NB4 (cell line): Measurements from ENCODE around the gene IL1R2.

ENCODE experiments used
- CTCF ChIP-seq: IDR thresholded peaks from one replicate; pipeline ENCODE4 v1.5.1; 2012; ENCODE audit warnings: low read depth, low read length
- POLR2A ChIP-seq: IDR thresholded peaks from 2 replicates; pipeline ENCODE4 v1.6.1; 2011; ENCODE audit warnings: mild to moderate bottlenecking; ENCODE audit not compliant: insufficient read length; ENCODE audit errors: extremely low read depth

DNA sequence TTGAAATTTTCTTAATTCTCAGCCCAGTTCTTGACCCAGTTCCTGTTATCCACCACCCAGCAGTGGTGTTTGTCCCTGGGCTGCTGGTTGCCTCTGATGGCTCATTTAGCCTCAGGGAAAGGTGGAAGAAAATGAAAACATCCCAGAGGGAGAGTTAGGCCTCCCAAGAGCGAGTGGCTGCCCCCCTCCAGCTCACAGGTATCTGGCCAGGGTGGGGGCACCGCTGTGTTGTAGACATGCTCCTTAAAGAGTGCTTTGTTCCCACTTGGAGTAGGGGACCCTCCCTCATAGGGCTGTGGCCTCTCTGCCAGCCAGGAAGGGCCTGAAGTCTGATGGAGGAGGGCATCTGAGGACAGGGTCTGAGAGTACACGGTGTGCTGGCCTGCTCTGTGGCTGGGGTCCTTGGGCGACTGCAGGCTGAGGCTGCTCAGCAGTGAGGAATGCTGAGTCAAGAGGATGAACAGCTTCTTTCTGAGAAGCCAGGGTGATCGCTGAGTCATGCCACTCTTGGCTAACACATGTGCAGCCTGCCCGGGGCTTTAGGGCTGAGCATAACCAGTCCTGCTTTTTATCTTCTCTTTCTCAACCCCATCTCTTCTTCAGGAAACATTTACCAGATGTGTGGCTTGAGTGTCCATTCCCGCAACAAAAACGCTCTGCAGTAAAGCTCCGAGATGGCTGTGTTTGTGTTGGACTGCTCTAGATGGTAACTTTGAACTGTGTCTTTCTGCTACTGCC is 72.3 kb downstream of the IL1R2 start:
- TF ChIP-seq CTCF (no peak), POLR2A (no peak)
